DND-41 (cell line): ENCODE data around the gene SDE2.

Source experiments
- ATAC-seq: fragments of 200-7000 bp; cut with Tn5 transposase; 3 replicates; pipeline ENCODE4 v1.9.1; 2021; ENCODE audit warnings: low read depth; ENCODE audit not compliant: insufficient read depth
- DNase-seq: peaks from one replicate; pipeline ENCODE4 v3.0.0-alpha.2; 2020
- H2AFZ ChIP-seq: 2 replicates; pipeline ENCODE4 v1.6.0; 2012; ENCODE audit warnings: low read depth, low read length
- H3K27ac ChIP-seq: 2 replicates; pipeline ENCODE4 v1.5.1; 2012; ENCODE audit warnings: low read length, inconsistent platforms
- H3K27me3 ChIP-seq: fragments of 200-600 bp; sonication (generic); 2 replicates; pipeline ENCODE4 v1.6.0; 2012; ENCODE audit warnings: low read length, mild to moderate bottlenecking, inconsistent platforms; ENCODE audit not compliant: insufficient read depth, poor library complexity
- H3K36me3 ChIP-seq: 2 replicates; pipeline ENCODE4 v1.5.1; 2012; ENCODE audit warnings: low read length, inconsistent platforms; ENCODE audit not compliant: insufficient read depth
- H3K4me1 ChIP-seq: 2 replicates; pipeline ENCODE4 v1.5.1; 2012; ENCODE audit warnings: mild to moderate bottlenecking, low read length; ENCODE audit not compliant: insufficient read depth
- H3K4me2 ChIP-seq: 2 replicates; pipeline ENCODE4 v1.6.0; 2012; ENCODE audit warnings: mild to moderate bottlenecking, moderate library complexity, low read length, inconsistent platforms; ENCODE audit not compliant: insufficient read depth
- H3K4me3 ChIP-seq, 2 experiments: fragments of 200-600 bp in 1 of 2; shearing (Covaris generic) in 1 of 2; 2 replicates each; pipeline ENCODE4 v1.5.1; 2012 to 2016; ENCODE audit warnings: inconsistent platforms in 2 of 2, low read length in 2 of 2, mild to moderate bottlenecking in 2 of 2, low read depth in 1 of 2, moderate library complexity in 1 of 2
- H3K79me2 ChIP-seq: 2 replicates; pipeline ENCODE4 v1.6.0; 2012; ENCODE audit warnings: low read length, inconsistent platforms; ENCODE audit not compliant: insufficient read depth
- H3K9ac ChIP-seq: 2 replicates; pipeline ENCODE4 v1.6.0; 2012; ENCODE audit warnings: low read depth, mild to moderate bottlenecking, inconsistent platforms, low read length, moderate library complexity
- H3K9me3 ChIP-seq: 2 replicates; pipeline ENCODE4 v1.5.1; 2012; ENCODE audit warnings: low read length, moderate library complexity, mild to moderate bottlenecking, inconsistent platforms; ENCODE audit not compliant: insufficient read depth, severe bottlenecking
- H4K20me1 ChIP-seq: 2 replicates; pipeline ENCODE4 v1.6.0; 2012; ENCODE audit warnings: low read length; ENCODE audit not compliant: insufficient read depth
- EZH2 ChIP-seq: IDR thresholded peaks from 3 replicates; pipeline ENCODE4 v1.6.1; 2012; ENCODE audit warnings: borderline replicate concordance, low read depth, mild to moderate bottlenecking, moderate library complexity, low read length, inconsistent platforms; ENCODE audit not compliant: severe bottlenecking
- TF ChIP-seq, protein P1 (sequence below): IDR thresholded peaks from 2 replicates; pipeline ENCODE4 v1.5.1; 2012; ENCODE audit warnings: borderline replicate concordance, low read length, moderate library complexity, mild to moderate bottlenecking; ENCODE audit not compliant: poor library complexity, severe bottlenecking; ENCODE audit errors: extremely low read depth

SDE2 gene

DNA sequence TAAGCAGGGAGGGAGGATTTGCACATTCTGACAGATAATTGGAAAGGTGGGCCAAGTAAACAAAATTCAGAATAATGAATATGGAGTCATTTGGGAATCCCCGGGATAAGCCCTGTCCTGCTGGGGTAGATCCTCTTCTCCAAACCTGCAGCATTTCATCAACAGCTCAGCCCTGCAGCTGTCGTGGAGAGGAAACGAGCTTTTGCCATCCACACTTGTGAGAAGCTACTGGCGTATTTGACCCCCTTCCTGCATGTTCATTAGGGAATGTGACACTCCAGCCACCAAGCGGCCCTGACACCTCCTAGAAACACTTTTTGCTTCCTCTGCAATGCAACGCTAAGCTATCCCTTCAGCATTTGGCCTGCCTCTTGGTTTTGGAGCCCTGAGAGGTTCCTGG is 50.1 kb downstream of the SDE2 start:
- Histone ChIP-seq H3K4me3 (no peak overlapping the region), H3K27ac (no peak overlapping the region), H3K9me3 (no peaks in the 10 kb centered on the region), H3K4me2 (no peak overlapping the region), H2AFZ (no peak overlapping the region), H3K36me3 (no peaks in the 10 kb centered on the region), H3K4me1 (no peaks in the 10 kb centered on the region), H3K27me3 (no peaks in the 10 kb centered on the region), H3K9ac (no peak overlapping the region), H3K79me2 (no peaks in the 10 kb centered on the region), H4K20me1 (no peaks in the 10 kb centered on the region)
- ATAC-seq (no peak), DNase-seq (no peak)
- TF ChIP-seq EZH2 = no peak
- TF ChIP-seq, protein P1, sequence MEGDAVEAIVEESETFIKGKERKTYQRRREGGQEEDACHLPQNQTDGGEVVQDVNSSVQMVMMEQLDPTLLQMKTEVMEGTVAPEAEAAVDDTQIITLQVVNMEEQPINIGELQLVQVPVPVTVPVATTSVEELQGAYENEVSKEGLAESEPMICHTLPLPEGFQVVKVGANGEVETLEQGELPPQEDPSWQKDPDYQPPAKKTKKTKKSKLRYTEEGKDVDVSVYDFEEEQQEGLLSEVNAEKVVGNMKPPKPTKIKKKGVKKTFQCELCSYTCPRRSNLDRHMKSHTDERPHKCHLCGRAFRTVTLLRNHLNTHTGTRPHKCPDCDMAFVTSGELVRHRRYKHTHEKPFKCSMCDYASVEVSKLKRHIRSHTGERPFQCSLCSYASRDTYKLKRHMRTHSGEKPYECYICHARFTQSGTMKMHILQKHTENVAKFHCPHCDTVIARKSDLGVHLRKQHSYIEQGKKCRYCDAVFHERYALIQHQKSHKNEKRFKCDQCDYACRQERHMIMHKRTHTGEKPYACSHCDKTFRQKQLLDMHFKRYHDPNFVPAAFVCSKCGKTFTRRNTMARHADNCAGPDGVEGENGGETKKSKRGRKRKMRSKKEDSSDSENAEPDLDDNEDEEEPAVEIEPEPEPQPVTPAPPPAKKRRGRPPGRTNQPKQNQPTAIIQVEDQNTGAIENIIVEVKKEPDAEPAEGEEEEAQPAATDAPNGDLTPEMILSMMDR = no peak

DNA sequence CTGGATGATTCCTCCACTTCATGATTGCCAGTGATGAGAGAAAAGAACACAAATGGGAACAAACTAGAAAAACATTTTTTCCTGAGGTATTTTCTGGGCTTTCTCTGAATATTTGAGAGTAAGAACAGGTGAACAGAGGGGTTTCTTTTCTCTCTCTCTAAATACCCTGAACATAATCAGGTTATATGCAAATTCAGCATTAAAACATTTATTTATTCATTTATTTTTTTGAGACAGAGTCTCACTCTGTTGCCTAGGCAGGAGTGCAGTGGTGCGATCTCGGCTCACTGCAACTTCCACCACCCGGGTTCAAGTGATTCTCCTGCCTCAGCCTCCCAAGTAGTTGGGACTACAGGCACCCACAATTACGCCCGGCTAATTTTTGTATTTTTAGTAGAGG is 52.3 kb downstream of the SDE2 start:
- Histone ChIP-seq H3K9me3 (no peaks in the 10 kb centered on the region), H3K27ac (no peak overlapping the region), H4K20me1 (no peaks in the 10 kb centered on the region), H3K36me3 (no peaks in the 10 kb centered on the region), H3K4me1 (no peaks in the 10 kb centered on the region), H3K9ac (no peak overlapping the region), H2AFZ (no peak overlapping the region), H3K4me2 (no peak overlapping the region), H3K4me3 (no peak overlapping the region), H3K79me2 (no peaks in the 10 kb centered on the region), H3K27me3 (no peaks in the 10 kb centered on the region)
- ATAC-seq (no peak), DNase-seq (no peak)
- TF ChIP-seq, protein P1 = no peak
- no peak for TF ChIP-seq EZH2

DNA sequence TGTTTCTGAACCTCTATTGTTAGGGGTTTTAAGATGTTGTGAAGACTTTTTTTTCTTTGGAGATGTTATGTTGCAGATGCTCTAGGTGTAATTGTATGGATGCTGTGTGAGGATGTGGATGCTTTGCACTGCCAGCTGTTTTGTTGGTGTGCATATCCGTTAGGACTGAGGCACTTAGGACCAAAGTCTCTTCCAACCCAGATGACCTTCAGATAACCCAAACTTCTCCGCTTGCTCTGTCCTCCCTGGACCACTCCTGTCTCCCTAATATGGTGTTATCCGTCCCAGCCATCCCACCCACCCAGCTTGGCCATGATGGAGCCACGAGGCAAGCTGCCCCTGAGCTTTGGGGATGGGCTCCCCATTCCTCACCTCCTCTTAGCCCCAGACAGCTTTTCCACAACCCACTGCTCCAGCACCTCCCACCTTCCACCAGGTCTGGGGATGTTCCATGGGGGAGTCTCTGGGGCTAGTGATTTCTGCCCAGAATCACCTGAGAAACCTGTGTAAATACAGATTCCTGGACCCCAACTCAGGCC is 53.0 kb downstream of the SDE2 start:
- H3K36me3 ChIP-seq = no peaks in the 10 kb centered on the region
- H3K9ac ChIP-seq = no peak overlapping the region
- H3K9me3 ChIP-seq = no peaks in the 10 kb centered on the region
- H3K4me1 ChIP-seq = no peaks in the 10 kb centered on the region
- no peaks in the 10 kb centered on the region for H4K20me1 ChIP-seq
- TF ChIP-seq, protein P1 = no peak
- TF ChIP-seq EZH2 = no peak
- H3K4me3 ChIP-seq = no peak overlapping the region
- no peak overlapping the region for H2AFZ ChIP-seq
- H3K4me2 ChIP-seq = no peak overlapping the region
- DNase-seq (no peak), ATAC-seq (no peak)
- H3K27me3 ChIP-seq = no peaks in the 10 kb centered on the region
- no peaks in the 10 kb centered on the region for H3K79me2 ChIP-seq
- no peak overlapping the region for H3K27ac ChIP-seq

DNA sequence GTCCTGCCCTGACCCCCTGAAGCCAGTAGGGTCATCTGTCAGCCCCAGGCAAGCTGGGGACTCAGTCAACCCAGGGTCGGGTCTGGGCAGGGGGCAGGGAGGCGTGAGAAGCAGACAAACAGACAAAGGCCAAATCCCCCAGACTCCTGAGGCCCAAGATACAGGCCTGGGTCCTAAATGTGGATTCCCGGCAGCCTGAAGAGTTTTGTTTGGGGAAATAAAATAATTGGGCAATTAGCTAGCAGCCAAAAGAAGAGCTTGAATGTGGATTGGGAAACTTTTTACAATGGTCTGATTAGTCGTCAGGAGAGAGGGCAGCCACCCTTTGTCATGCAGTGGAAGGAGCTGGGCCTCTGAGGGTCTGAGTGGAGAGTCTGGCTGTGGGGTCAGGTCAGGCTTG is 53.6 kb downstream of the SDE2 start:
- H3K4me3 ChIP-seq = no peak overlapping the region
- ATAC-seq (no peak), DNase-seq (no peak)
- H3K9me3 ChIP-seq = no peaks in the 10 kb centered on the region
- no peak for TF ChIP-seq EZH2
- TF ChIP-seq, protein P1 = no peak
- no peak overlapping the region for H3K9ac ChIP-seq
- no peaks in the 10 kb centered on the region for H3K27me3 ChIP-seq
- H3K27ac ChIP-seq = no peak overlapping the region
- H3K36me3 ChIP-seq = no peaks in the 10 kb centered on the region
- no peak overlapping the region for H3K4me2 ChIP-seq
- no peaks in the 10 kb centered on the region for H4K20me1 ChIP-seq
- H2AFZ ChIP-seq = no peak overlapping the region
- no peaks in the 10 kb centered on the region for H3K79me2 ChIP-seq
- H3K4me1 ChIP-seq = no peaks in the 10 kb centered on the region
